ENCODE results near the gene TFF2.
A peak's percentile ranks its signal among the peaks of the same experiment; 100 is the strongest.

TFF2 gene

GRCh38 chr21:42320791-42321190, 30.0 kb downstream of the TFF2 start:
- DNase-seq, result no peak

GRCh38 chr21:42319851-42320572, 30.8 kb downstream of the TFF2 start:
- no peak for DNase-seq

- DNase-seq, result no peak
These were observed 31.4 kb downstream of the TFF2 start for GRCh38 chr21:42319376-42319775.

- DNase-seq, result no peak
These were observed 32.7 kb downstream of the TFF2 start for GRCh38 chr21:42317826-42318746.

- no peak for DNase-seq
These were observed 33.5 kb downstream of the TFF2 start for GRCh38 chr21:42317341-42317741.

- DNase-seq, result no peak
These were observed 33.9 kb downstream of the TFF2 start for GRCh38 chr21:42316891-42317290.

GRCh38 chr21:42315296-42315891, 35.4 kb downstream of the TFF2 start, which contains the start of gene TFF3:
Gene TFF3 (minus strand): TSS chr21:42315409. CDS start chr21:42315374, 35 bp downstream.
- no peak for DNase-seq

- no peak for DNase-seq
These were observed 36.0 kb downstream of the TFF2 start for GRCh38 chr21:42314616-42315295.

GRCh38 chr21:42313501-42313969, 37.3 kb downstream of the TFF2 start:
- no peak for DNase-seq

GRCh38 chr21:42312626-42313104, 38.1 kb downstream of the TFF2 start:
- no peak for DNase-seq

GRCh38 chr21:42311816-42312625, 38.8 kb downstream of the TFF2 start:
- no peak for DNase-seq

GRCh38 chr21:42311160-42311559, 39.6 kb downstream of the TFF2 start:
- DNase-seq, result no peak

- DNase-seq, result no peak
These were observed 40.3 kb downstream of the TFF2 start for GRCh38 chr21:42310411-42311001.

GRCh38 chr21:42309753-42310213, 41.0 kb downstream of the TFF2 start:
- peak in 7 of 14 donors; percentile 7 to 53 (median 20) for DNase-seq

GRCh38 chr21:42308914-42309752, 41.7 kb downstream of the TFF2 start:
- no peak for DNase-seq

- DNase-seq, result no peak
These were observed 42.5 kb downstream of the TFF2 start for GRCh38 chr21:42308161-42308913.

- DNase-seq, result no peak
These were observed 43.7 kb downstream of the TFF2 start for GRCh38 chr21:42307106-42307505.

- DNase-seq, result no peak
These were observed 44.3 kb downstream of the TFF2 start for GRCh38 chr21:42306366-42307035.

Measured in C1 segment of cervical spinal cord (tissue), 14 donors.